GM19395 (cell line): ENCODE results near the gene CPA5.

Experiments used
- ATAC-seq: cut with Tn5 transposase; IDR thresholded peaks from one replicate; pipeline ENCODE4 v1.9.1; 2021; ENCODE audit warnings: mild to moderate bottlenecking, moderate library complexity; ENCODE audit not compliant: unreplicated experiment

CPA5 gene

GRCh38 chr7:130377178-130377577 lies 32.6 kb downstream of the CPA5 start:
- no peak for ATAC-seq

- ATAC-seq = no peak
Observed at GRCh38 chr7:130379019-130379418, 34.4 kb downstream of the CPA5 start.

GRCh38 chr7:130379532-130379920 lies 34.9 kb downstream of the CPA5 start:
- ATAC-seq = no peak

DNA sequence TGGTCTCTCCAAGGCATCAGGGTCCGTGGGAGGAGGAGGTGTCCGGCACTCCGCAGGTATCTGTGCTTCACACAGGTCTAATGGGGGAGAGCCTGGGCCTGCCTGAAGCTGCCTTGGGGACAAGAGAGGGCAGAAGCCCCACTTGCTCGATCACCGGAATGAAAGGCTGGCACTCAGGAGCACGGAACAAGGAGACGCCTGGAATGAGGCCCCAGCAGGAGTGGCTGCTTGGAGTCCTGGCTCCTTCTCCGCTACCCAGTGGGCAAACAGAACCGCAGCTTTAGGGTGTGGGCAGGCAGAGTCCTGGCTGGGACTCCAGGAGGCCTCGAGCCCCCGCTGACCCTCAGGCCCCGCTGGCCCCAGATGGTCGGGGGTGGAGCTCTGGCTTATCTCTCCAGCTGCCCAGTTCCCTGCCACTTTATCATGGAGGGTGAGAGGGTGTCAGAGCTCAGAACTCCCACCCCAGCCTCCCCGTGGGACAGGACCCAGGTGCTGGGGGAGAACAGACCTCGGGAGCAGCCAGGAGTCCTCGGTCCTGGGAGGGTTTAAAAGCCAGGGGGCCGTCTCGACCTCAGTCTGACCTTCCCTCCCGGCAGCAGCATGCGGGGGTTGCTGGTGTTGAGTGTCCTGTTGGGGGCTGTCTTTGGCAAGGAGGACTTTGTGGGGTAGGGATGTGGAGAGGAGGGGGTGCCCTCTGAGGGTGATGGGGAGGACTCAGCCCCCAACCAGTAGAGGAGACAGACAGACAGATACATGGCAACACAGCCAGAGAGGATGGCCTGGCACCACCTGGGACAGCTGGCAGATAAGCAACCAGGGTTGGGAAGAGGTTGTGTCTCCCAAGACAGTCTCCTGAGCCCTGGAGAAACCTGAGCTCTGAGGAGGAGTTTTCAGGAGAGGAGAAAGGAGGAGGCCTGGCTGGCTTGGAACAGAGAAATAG lies 35.6 kb downstream of the CPA5 start, which contains the start of gene CPA1:
TSS of gene CPA1 (plus strand) at position 574 of the 940 bp plus-strand sequence. CDS start at position 601, 27 bp downstream.
- ATAC-seq = no peak

DNA sequence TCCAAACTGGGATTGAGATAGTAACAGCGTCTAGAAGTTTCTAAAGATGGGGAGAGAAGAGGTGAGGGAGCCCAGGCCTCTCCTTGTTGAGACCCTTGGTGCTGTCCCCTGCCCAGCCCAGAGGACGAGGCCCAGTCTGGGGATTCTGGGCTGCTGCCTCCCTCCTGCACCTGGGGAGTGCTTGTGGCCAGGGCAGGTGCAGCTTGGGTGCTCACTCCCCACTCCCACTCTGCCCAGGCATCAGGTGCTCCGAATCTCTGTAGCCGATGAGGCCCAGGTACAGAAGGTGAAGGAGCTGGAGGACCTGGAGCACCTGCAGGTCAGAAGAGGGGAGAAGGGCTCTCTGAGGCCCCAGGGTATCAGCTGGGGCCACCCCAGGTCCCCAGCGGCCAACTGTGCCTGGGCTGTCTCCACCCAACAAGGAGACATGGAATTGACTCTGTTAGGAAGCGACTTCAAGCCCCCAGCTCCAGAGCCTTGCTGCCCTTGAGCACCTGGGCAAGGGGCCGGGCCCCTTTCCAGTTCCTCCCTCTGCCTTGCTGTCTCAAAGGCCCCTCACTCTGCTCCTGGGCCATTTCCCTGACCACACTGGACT lies 36.3 kb downstream of the CPA5 start:
- ATAC-seq = no peak

DNA sequence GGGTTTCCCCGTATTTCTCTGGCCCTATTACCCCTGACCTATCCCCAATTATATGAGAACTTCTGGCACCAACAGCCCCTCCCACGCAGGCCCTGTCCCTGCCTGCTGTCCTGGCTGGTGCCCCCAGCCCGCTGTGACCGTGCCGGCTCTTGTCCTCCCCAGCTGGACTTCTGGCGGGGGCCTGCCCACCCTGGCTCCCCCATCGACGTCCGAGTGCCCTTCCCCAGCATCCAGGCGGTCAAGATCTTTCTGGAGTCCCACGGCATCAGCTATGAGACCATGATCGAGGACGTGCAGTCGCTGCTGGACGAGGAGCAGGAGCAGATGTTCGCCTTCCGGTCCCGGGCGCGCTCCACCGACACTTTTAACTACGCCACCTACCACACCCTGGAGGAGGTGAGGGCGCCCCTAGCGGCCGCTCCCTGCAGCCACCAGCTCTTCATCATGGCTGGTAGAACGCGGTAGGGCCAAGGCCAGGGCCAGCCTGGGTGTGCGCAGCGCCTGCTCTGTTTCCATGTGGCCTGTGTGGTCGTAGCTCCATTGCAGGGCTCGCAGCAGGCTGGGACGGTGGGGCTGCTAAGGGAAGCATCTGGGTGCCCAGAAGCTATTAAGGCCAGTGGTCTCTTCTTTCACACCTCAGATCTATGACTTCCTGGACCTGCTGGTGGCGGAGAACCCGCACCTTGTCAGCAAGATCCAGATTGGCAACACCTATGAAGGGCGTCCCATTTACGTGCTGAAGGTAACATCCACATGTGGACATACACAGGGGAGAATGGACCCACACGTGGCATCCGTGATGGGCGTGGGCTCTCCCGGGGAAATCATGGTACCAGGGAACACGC lies 37.1 kb downstream of the CPA5 start:
- ATAC-seq = no peak

DNA sequence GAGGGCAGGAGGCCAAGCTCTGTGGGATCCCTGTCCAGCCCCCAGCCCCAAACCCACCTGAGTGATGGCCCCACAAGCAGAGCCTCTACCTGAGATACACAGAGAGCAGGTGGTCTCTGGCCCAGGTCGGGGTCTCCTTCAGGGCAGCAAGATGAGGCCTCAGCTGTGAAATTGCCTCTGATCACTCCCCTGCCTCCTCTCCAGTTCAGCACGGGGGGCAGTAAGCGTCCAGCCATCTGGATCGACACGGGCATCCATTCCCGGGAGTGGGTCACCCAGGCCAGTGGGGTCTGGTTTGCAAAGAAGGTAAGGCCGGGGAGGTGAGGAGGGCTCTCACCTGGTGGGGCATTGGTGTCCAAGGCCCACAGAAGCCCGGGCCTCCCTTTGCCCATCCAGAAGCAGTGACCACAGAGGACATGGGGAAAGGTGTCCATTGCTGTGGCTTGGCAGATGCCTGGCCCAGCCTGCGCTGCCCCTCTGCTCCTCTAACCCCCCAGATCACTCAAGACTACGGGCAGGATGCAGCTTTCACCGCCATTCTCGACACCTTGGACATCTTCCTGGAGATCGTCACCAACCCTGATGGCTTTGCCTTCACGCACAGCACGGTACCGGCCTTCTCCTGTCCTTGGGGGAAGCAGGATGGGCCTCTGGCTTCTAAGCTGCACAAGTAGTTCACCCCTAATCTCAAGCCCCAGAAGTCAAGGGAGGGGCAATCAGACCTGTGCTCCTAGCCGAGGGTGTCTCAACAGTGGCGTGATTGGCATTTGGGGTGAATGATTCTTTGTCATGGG lies 38.8 kb downstream of the CPA5 start:
- no peak for ATAC-seq

DNA sequence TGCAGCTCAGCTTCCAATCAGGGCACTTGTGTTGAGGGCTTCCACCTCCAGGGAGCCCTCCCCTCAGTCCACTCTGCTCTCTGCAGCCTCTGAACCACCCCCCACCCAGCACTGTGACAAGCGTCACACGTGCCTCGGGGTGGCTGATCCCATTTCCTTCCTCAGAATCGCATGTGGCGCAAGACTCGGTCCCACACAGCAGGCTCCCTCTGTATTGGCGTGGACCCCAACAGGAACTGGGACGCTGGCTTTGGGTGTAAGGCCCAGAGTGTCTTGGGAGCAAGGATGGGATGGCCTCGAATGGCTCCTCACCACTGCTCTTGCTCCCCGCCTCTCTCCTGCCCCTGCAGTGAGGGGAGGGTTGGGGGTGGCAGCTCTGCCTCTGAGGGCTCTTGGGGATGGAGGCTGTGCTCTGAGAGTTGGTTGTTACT lies 39.8 kb downstream of the CPA5 start:
- ATAC-seq = no peak

DNA sequence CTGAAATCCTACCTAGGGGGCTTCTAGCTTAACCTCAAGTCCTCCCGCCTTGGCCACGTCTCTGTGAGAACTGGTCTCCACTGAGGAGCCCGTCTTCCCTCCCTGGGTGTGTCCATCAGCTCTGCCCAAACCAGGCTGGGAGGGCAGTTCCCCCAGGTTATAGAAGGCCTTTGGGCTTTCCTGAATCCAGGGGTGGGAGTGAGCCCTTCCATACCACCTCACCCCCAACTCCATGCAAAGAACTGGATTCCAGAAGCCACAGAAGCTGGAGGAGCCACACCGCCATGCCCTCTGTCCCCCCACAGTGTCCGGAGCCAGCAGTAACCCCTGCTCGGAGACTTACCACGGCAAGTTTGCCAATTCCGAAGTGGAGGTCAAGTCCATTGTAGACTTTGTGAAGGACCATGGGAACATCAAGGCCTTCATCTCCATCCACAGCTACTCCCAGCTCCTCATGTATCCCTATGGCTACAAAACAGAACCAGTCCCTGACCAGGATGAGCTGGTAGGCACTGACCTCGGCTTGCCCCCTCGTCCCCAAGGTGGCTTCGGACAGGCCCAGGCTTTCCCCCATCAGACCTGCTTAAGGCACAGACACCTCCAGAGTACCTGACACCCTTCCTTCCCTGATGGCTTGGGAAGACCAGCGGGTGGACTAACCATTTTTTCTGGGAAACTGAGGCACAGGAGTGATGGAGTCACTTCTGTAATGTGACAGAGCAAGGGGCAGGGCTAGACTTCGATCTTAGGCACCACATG lies 40.4 kb downstream of the CPA5 start:
- no peak for ATAC-seq

- ATAC-seq = no peak
Observed at GRCh38 chr7:130385600-130386066, 41.0 kb downstream of the CPA5 start.

GRCh38 chr7:130386876-130387275 lies 42.3 kb downstream of the CPA5 start:
- no peak for ATAC-seq

DNA sequence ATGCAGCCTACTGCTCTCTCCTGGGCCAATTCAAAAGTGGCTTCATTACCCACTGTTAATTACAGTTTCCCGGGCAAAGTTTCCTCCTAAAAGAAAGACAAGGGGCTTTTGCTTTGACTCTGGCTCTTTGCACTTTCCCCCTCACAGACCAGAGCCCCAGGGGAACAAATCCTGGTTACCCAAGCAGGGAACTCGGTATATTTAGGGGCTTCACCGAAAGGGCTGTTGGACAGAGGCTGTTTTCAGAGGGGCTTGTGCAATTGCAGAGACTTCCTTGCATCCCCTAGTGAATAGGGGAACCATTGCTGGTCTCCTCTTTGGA lies 42.7 kb downstream of the CPA5 start:
- no peak for ATAC-seq

GRCh38 chr7:130387628-130388403 lies 43.2 kb downstream of the CPA5 start:
- no peak for ATAC-seq

DNA sequence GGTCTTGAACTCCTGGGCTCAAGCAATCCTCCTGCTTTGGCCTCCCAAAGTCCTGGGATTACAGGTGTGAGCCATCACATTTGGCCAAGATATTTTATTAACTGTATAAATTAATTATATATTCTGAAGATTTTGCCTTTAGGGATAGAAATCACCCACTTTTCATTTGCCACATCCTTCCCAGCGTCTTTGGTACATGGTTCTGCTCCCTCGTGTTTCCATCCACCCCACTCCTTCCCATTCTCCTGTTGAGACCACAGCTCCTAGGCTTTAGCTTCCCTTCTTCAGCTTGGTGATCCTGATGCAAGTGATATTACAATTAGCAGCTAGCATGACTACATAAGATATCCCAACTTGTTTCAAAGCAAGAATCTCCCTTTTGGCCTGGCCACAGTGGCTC lies 44.1 kb downstream of the CPA5 start:
- no peak for ATAC-seq

GRCh38 chr7:130390486-130390885 lies 45.9 kb downstream of the CPA5 start:
- no peak for ATAC-seq

DNA sequence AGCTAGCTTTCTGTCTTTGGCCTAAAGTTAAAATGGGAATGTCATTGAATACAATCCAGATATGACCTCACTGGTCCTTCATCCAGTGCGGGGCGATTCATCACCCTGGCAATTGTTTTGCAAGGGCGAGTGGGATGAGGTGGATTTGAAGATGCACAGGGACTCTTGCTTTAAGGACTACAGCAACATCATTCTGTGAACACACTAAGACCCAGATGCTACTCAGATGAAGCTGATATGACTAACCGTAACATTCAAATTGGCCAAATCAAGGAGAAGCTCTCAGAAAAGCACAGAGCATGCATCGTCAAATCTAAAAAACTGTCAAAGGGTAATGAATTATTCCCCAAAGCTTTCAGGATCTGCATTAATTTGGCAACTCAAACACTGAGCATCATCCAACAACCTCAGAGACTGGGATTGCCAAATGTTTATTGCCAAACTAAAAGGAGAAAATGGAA lies 48.5 kb downstream of the CPA5 start:
- no peak for ATAC-seq

- ATAC-seq = no peak
Observed at GRCh38 chr7:130393841-130394411, 49.3 kb downstream of the CPA5 start.

DNA sequence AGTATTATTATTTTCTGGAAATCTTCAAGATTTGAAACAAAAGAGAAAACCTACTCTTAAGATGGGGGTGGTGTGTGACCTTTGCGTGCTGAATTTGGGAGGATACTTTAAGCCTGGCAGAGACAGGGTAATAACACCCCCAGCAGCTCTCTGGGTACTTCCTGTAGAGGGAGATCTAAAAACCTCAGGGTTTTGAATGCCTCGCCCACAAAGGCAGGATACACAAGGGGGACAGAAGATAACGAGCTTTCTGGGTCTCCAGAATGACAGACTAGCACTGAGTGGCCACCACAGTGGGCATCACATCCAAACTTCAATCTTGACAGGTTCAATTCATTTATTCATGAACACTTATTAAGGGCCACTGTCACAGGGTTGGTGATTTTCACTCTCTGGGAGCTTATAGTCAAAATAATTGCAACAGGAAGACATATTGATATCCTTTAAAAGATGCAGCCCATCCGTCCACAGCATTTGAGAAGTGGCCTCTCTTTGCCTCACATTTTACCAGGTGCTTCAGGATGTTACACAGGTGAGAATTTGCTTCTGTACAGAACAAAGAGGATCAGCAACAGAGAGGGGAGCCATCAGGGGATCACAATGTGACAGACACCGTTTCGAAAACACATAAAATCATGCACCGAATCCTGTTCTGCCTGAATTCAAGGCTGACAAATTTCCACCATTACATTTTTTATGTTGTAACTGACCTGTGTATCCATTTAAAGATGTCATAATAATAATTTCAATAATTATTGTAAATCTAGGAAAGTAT lies 50.0 kb downstream of the CPA5 start:
- ATAC-seq = no peak
